K562 (cell line): Measurements from ENCODE around the gene TMEM87B. TPM values are rescaled to one million over a fixed set of nuclear protein-coding genes. Genes with fewer than 3 reads are reported as not detected.

Source experiments
- CTBP1 ChIP-seq: fragments of 450-650 bp; IDR thresholded peaks from 2 replicates; pipeline ENCODE4 v1.6.1; 2016; ENCODE audit warnings: borderline replicate concordance
- KHSRP ChIP-seq: fragments of 450-650 bp; IDR thresholded peaks from 2 replicates; pipeline ENCODE4 v1.6.1; 2017
- NFYB ChIP-seq: IDR thresholded peaks from 2 replicates; pipeline ENCODE4 v1.6.1; 2011; ENCODE audit warnings: mild to moderate bottlenecking, moderate library complexity; ENCODE audit not compliant: insufficient read length; ENCODE audit errors: extremely low read depth
- TAF15 ChIP-seq: fragments of 200-400 bp; formaldehyde crosslinking; IDR thresholded peaks from 2 replicates; pipeline ENCODE4 v1.6.1; 2017; ENCODE audit warnings: mild to moderate bottlenecking, low read depth, low read length, moderate library complexity
- ZBTB34 ChIP-seq: fragments of 250-450 bp; sonication (Bioruptor Pico); IDR thresholded peaks from 2 replicates; pipeline ENCODE4 v1.8.0; 2021; ENCODE audit warnings: mild to moderate bottlenecking, moderate library complexity
- ZNF3 ChIP-seq: fragments of 250-450 bp; sonication (Bioruptor Pico); IDR thresholded peaks from 2 replicates; pipeline ENCODE4 v1.5.0; 2021; ENCODE audit warnings: mild to moderate bottlenecking, moderate library complexity
- polyA plus RNA-seq, 8 experiments: library from polyadenylated mRNA; depleted of rRNA in 4 of 8; stranded (reverse) in 5 of 8; unstranded in 3 of 8; fragments of >200 nt; fragmentation: Nextera tagmentation in 2 of 8; fragmentation: Illumina TruSeq in 1 of 8; extraction: Ambion mirVana in 2 of 8; extraction: Trizol in 1 of 8; gene quantifications; 2 replicates each; pipeline versions ENCODE4 v1.2.1 to v1.2.3, GENCODE V29; 2011 to 2014; ENCODE audit warnings: inconsistent platforms in 1 of 8, missing spikeins in 1 of 8
- total RNA-seq, 7 experiments: library from RNA; depleted of rRNA in 6 of 7; stranded (reverse); fragments of >200 nt in 6 of 7; fragmentation: Illumina TruSeq in 2 of 7; extraction: Trizol in 2 of 7; gene quantifications; 2 replicates each; pipeline versions ENCODE4 v1.2.1 to v1.2.3, GENCODE V29; 2011 to 2021; ENCODE audit warnings: low replicate concordance in 1 of 7
- TF ChIP-seq, protein P1 (sequence below), 2 experiments: fragments of 450-650 bp; IDR thresholded peaks; 2 replicates each; pipeline ENCODE4 v1.6.1; 2016; ENCODE audit warnings: mild to moderate bottlenecking in 2 of 2, borderline replicate concordance in 1 of 2, low read depth in 1 of 2, moderate library complexity in 1 of 2

The TMEM87B gene
- total and polyA plus RNA-seq, 9 of the 15 experiments (the other 6 are each of a cell fraction or from before 2014, with no cell fraction given), result 3.7 to 17.1 (median 11.0) TPM

DNA sequence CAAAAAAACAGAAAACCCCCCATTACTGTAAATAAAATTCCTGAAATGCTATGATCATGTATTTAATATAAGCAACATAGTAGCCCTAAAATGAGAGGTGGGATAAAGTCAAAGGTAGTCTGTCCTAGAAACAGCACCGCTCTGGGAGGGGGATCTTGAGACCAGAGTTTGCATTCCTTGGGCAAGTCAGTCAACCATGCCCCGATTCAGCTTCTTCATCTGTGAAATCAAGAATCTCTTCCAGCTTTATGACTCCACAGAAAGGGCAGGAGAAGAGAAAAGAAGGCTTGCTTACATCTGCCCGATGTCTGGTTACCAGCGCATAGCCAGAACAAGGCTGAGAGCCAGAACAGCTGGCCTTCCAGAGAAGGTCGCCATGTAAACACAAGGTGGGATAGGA lies 81.0 kb downstream of the TMEM87B start (continued):
- TF ChIP-seq CTBP1 (no peak), NFYB (no peak), KHSRP (no peak), ZBTB34 (no peak), ZNF3 (no peak), TAF15 (no peak)
- TF ChIP-seq, protein P1, sequence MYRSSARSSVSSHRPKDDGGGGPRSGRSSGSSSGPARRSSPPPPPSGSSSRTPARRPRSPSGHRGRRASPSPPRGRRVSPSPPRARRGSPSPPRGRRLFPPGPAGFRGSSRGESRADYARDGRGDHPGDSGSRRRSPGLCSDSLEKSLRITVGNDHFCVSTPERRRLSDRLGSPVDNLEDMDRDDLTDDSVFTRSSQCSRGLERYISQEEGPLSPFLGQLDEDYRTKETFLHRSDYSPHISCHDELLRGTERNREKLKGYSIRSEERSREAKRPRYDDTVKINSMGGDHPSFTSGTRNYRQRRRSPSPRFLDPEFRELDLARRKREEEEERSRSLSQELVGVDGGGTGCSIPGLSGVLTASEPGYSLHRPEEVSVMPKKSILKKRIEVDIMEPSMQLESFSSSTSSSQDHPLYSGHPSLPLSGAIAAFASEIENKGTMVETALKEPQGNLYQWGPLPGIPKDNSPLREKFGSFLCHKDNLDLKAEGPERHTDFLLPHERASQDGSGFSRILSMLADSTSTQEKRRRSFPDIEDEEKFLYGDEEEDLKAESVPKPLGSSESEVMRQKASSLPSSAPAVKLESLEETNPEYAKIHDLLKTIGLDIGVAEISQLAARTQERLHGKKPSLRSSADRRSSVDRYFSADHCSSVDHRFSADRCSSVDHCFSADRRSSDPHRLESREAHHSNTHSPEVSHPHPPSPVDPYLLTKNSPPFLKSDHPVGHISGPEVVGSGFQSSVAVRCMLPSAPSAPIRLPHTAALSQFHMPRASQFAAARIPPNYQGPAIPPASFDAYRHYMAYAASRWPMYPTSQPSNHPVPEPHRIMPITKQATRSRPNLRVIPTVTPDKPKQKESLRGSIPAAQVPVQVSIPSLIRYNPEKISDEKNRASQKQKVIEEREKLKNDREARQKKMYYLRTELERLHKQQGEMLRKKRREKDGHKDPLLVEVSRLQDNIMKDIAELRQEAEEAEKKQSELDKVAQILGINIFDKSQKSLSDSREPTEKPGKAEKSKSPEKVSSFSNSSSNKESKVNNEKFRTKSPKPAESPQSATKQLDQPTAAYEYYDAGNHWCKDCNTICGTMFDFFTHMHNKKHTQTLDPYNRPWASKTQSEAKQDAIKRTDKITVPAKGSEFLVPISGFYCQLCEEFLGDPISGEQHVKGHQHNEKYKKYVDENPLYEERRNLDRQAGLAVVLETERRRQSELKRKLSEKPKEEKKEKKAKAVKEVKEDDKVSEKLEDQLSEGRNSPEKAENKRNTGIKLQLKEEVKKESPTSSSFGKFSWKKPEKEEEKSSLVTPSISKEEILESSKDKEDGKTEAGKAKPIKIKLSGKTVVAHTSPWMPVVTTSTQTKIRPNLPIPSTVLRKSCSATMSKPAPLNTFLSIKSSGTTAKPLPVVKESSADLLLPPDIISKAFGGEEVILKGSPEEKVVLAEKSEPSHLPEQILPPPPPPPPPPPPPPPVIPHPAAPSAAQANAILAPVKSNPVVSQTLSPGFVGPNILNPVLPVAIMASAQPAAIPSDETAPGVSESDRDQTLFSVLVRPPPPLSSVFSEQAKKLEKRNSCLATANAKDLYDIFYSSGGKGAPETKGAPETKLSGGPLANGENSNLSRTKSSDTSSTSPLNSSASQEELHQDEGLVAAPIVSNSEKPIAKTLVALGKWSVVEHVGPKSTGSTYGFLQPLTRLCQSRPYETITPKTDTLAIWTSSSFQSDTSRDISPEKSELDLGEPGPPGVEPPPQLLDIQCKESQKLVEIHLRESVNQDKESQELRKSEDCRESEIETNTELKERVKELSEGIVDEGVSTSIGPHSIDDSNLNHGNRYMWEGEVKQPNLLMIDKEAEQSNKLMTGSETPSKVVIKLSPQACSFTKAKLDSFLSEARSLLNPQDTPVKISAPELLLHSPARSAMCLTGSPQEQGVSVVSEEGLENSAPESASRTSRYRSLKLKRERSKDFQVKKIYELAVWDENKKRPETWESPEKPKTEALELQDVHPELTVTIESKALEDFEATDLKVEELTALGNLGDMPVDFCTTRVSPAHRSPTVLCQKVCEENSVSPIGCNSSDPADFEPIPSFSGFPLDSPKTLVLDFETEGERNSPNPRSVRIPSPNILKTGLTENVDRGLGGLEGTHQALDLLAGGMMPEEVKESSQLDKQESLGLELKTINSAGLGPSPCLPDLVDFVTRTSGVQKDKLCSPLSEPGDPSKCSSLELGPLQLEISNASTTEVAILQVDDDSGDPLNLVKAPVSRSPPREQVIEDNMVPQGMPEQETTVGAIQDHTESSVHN (IDR thresholded peaks at IDR 0.05; ENCODE audit: borderline replicate concordance in 1 of 2, low read depth in 1 of 2), result no peak
